Measurements from ENCODE around the gene CA12. TPM values are rescaled to one million over a fixed set of nuclear protein-coding genes. Genes with fewer than 3 reads are reported as not detected.

CA12 gene
- total RNA-seq, 2 donors from 2014 or later = 0.55 to 2.4 TPM

DNA sequence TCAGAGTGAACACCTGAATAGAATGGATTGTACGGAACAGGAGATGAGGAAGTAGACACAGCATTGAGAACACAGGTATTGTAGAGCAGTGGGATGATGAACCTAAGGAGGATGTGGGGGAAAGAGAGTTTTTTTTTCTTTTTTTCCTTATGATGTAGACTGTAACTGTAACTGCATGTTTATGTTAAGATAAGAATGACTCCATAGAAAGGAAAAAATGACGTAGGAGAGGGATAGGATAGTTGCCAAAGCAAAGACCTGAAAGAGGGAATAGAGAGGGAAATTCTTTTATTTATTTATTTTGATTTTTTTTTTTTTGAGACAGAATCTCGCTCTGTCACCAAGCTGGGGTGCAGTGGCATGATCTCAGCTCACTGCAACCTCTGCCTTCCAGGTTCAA, 71.0 kb downstream of the CA12 start:
- DNase-seq = no peak
- Mint-ChIP-seq H3K27me3 (ENCODE audit: low read depth) (no peaks in the 10 kb centered on the region), H3K4me3 (no peak overlapping the region), H3K27ac (no peak overlapping the region), H3K4me1 (ENCODE audit: low read depth) (no peaks in the 10 kb centered on the region), H3K36me3 (ENCODE audit: insufficient read depth in 2 of 2) (peaks cover 0 to 2% of the 10 kb centered on the region in 2 donors), H3K9me3 (no peaks in the 10 kb centered on the region)
- no peak for ATAC-seq (replicated peaks in 1 of 2)

DNA sequence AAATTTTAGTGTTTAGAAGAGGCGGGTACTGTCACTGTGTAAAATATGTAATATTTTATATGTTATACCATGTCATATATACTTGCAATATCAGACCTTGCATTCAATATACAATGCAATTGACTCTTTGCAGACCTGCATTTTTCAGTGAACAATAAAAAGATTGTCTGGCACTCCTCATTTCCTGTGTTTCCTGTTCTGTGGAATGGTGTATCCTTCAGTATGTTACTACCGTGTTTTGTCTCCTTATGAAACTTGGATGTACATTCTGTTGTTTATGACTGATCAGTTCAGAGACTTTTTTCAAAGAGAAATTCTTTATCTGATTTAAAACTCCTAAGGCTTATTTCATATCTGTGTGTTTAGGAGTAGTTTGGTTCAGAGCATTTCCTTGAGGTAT, 72.7 kb downstream of the CA12 start:
- no peaks in the 10 kb centered on the region for H3K9me3 Mint-ChIP-seq
- H3K4me1 Mint-ChIP-seq (ENCODE audit: low read depth) = no peaks in the 10 kb centered on the region
- peaks cover 0 to 2% of the 10 kb centered on the region in 2 donors for H3K36me3 Mint-ChIP-seq (ENCODE audit: insufficient read depth in 2 of 2)
- ATAC-seq (replicated peaks in 1 of 2) (no peak), DNase-seq (no peak)
- H3K4me3 Mint-ChIP-seq = no peak overlapping the region
- no peak overlapping the region for H3K27ac Mint-ChIP-seq
- H3K27me3 Mint-ChIP-seq (ENCODE audit: low read depth) = no peaks in the 10 kb centered on the region

DNA sequence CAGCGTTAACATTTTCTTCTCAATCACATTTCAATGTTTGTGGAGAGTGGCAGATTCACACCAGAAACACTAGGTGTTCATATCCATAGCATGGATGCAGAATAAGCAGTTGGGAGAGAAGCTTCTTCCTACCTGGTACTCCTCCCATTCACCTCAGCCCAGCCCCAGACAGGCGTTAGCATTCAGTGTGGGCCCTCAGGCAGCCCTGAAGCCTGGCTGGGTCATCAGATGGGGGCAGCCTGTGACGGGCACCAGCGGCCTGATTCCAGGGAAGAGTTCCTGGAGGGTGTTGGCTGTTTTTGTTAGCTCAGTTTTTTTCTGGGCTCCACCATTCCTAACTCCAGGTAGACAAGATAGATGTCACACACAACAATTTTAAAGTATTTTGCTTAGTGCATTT, 73.2 kb downstream of the CA12 start:
- no peak overlapping the region for H3K27ac Mint-ChIP-seq
- H3K27me3 Mint-ChIP-seq (ENCODE audit: low read depth) = no peaks in the 10 kb centered on the region
- DNase-seq (no peak), ATAC-seq (replicated peaks in 1 of 2) (no peak)
- H3K36me3 Mint-ChIP-seq (ENCODE audit: insufficient read depth in 2 of 2) = peaks cover 0 to 2% of the 10 kb centered on the region in 2 donors
- H3K9me3 Mint-ChIP-seq = no peaks in the 10 kb centered on the region
- no peaks in the 10 kb centered on the region for H3K4me1 Mint-ChIP-seq (ENCODE audit: low read depth)
- no peak overlapping the region for H3K4me3 Mint-ChIP-seq

DNA sequence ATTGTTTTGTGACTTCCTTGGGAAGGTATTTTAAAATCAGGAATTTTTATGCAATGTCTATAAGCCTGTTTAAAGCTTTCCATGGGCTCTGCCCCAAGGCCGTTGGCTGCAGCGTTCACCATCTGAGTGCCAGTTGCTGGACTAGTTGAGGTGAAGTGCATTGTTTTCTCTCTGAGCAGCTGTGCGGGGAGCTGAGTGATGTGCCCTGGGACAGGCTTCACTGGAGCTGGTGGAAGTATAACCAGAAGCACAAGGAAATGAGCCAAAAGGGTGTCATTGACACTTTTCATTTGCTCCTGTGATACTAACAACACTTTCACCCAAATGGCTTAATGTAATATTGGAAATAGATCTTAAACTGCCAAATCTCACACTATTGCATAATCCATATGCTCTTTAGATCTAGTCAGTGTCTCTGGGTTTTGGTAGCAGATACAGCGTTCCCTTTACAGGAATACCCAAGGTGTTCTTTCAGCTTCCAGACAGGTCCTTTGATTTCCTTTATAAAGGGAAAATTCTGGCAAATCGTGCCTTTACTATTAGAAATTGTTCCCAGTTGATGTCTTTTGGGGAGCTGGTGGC, 75.1 kb downstream of the CA12 start:
- Mint-ChIP-seq H3K9me3 (no peaks in the 10 kb centered on the region), H3K27me3 (ENCODE audit: low read depth) (no peaks in the 10 kb centered on the region)
- DNase-seq = no peak

DNA sequence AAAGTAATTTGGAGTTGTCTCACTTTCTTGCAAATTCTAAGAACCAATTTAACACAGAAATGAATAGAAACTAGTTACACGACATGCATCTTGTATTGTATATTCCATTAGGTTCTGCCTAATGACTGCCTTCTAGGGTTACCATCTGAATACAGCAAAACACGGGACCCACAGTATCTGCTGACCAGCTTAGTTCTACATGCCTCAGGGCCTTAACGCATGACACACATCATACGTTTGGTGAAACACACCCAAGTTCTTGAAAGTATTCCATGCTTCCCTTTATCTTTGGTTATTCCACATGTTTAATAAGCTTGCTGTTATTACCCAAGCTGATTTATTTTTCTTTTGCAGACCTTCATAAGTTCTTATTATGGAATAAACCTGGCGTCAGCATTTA, 76.4 kb downstream of the CA12 start:
- peaks cover 0 to 2% of the 10 kb centered on the region in 2 donors for H3K36me3 Mint-ChIP-seq (ENCODE audit: insufficient read depth in 2 of 2)
- no peaks in the 10 kb centered on the region for H3K4me1 Mint-ChIP-seq (ENCODE audit: low read depth)
- H3K27me3 Mint-ChIP-seq (ENCODE audit: low read depth) = no peaks in the 10 kb centered on the region
- DNase-seq (no peak), ATAC-seq (replicated peaks in 1 of 2) (no peak)
- H3K4me3 Mint-ChIP-seq = no peak overlapping the region
- H3K27ac Mint-ChIP-seq = no peak overlapping the region
- H3K9me3 Mint-ChIP-seq = no peaks in the 10 kb centered on the region

More for the DNA sequence above, 75.1 kb downstream of the CA12 start:
- no peak overlapping the region for H3K4me3 Mint-ChIP-seq
- no peaks in the 10 kb centered on the region for H3K4me1 Mint-ChIP-seq (ENCODE audit: low read depth)
- no peak overlapping the region for H3K27ac Mint-ChIP-seq
- peaks cover 0 to 2% of the 10 kb centered on the region in 2 donors for H3K36me3 Mint-ChIP-seq (ENCODE audit: insufficient read depth in 2 of 2)
- ATAC-seq (replicated peaks in 1 of 2) = no peak

DNA sequence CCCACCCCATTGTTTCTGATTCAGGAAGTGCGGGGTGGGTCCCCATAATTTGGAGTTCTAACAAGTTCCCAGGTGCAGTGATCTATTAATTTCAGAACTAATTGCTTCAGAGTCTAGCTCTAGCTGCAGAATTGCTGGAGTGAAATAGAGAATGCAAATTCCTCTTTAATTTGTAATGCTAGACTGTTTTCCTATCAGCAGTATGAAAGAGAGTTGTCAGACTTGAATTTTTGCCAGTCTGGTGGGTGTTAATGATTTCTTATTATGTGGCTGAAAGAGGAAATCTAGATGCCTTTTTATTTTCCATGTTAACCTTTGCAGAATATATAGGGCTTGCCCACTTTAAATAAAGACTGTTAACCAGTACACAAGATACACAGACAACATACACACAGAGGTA, 80.6 kb downstream of the CA12 start:
- no peak overlapping the region for H3K27ac Mint-ChIP-seq
- DNase-seq (no peak), ATAC-seq (replicated peaks in 1 of 2) (no peak)
- H3K9me3 Mint-ChIP-seq = no peaks in the 10 kb centered on the region
- H3K27me3 Mint-ChIP-seq (ENCODE audit: low read depth) = no peaks in the 10 kb centered on the region
- H3K4me3 Mint-ChIP-seq = no peak overlapping the region
- peaks cover 6% of the 10 kb centered on the region for H3K4me1 Mint-ChIP-seq (ENCODE audit: low read depth)
- peaks cover 0 to 4% of the 10 kb centered on the region in 2 donors for H3K36me3 Mint-ChIP-seq (ENCODE audit: insufficient read depth in 2 of 2)

DNA sequence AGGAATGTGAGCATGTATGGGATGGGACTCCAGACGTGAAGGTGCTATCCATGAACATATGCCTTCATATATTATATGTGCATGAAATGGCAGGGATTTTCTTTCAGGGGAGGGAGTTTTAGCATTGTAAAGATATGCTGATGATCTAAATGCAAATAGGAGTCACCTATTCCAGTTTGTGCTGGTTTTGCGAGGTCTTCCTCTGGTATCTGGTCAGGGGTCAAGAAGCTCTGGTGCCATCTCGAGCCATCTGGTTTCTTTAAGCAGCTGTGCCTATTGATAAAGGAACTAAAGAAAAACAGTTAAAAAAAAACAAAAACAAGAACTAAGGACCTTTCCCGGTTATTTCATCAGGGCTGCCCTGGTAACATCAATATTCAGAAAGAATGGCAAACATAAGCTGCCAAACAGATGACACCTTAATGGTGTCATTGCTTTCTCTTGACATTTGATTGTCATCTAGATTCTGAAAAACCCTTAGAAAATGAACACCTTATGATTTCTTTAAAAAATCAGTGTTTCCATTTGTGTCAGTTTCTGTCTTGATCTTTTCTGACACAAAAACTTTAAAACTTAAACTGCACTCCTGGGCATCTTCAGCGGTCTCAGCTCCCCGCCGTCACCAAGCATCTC, 81.6 kb downstream of the CA12 start:
- DNase-seq (no peak), ATAC-seq (replicated peaks in 1 of 2) (no peak)
- no peak overlapping the region for H3K27ac Mint-ChIP-seq
- peaks cover 10% of the 10 kb centered on the region for H3K4me1 Mint-ChIP-seq (ENCODE audit: low read depth)
- H3K9me3 Mint-ChIP-seq = no peaks in the 10 kb centered on the region
- no peak overlapping the region for H3K4me3 Mint-ChIP-seq
- no peaks in the 10 kb centered on the region for H3K27me3 Mint-ChIP-seq (ENCODE audit: low read depth)
- peaks cover 0 to 4% of the 10 kb centered on the region in 2 donors for H3K36me3 Mint-ChIP-seq (ENCODE audit: insufficient read depth in 2 of 2)

DNA sequence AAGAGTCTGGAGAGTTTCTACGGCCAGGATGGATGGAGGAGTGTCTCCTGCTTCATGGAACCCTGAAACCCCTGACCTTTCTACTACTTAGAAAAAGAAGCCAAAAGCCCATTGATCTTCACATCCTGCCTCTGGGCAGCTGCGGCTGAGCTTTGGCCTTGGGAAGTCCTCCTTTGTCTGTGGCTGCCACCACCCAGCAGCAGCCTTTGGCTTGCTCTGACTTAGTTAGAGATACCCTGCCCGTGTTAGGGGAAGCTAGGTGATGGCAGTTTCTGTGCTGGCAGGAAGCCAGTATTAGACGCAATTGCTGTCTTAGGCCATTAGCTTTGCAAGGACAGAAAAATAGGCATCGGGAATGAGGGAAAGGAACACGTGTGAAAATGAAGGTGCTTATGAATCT, 85.5 kb downstream of the CA12 start:
- H3K27me3 Mint-ChIP-seq (ENCODE audit: low read depth) = no peaks in the 10 kb centered on the region
- ATAC-seq (replicated peaks in 1 of 2) = no peak
- no peaks in the 10 kb centered on the region for H3K9me3 Mint-ChIP-seq
- H3K4me3 Mint-ChIP-seq = no peak overlapping the region
- DNase-seq = no peak
- H3K27ac Mint-ChIP-seq = no peak overlapping the region
- peaks cover 13% of the 10 kb centered on the region for H3K4me1 Mint-ChIP-seq (ENCODE audit: low read depth)
- peaks cover 0 to 4% of the 10 kb centered on the region in 2 donors for H3K36me3 Mint-ChIP-seq (ENCODE audit: insufficient read depth in 2 of 2)

DNA sequence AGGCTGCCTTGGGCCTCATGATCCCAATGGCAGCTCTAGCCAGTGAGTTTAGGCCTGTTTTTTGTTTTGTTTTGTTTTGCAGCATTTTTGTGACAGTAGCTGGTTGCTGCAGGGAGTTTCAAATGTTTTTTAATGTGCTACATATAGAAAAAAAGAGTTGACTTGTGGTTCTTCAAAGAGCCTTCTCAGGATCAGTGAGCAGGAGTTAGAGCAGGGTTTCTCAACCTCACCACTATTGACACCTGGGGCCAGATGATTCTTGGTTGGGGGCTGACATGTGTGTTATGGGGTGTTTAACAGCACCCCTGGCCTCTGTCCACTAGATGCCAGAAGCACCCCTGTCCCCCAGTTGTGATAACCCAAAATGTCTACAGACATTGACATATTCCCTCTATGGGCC, 86.3 kb downstream of the CA12 start:
- Mint-ChIP-seq H3K4me3 (no peak overlapping the region), H3K27me3 (ENCODE audit: low read depth) (no peaks in the 10 kb centered on the region), H3K4me1 (ENCODE audit: low read depth) (peaks cover 13% of the 10 kb centered on the region), H3K36me3 (ENCODE audit: insufficient read depth in 2 of 2) (peaks cover 0 to 4% of the 10 kb centered on the region in 2 donors), H3K27ac (no peak overlapping the region), H3K9me3 (no peaks in the 10 kb centered on the region)
- DNase-seq (no peak), ATAC-seq (replicated peaks in 1 of 2) (no peak)

DNA sequence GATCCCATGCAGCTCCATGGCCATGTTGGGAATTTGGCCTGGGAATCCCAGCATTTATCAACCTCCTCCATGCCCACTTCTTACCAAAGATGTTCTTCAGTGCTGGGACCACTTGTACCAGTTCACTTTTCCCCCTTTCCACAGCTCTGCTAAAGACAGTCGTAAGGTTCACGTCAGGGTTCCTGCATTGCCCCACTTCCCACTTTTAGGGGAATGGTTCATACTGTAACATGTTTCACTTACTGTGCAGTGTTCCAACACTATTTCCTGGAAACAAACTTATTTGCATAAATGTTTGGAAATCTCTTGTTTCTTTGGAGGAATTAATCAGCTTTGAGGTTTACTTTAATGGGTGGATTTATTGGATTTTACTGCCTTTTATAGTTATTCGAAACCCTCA, 87.3 kb downstream of the CA12 start:
- DNase-seq = no peak
- no peak for ATAC-seq (replicated peaks in 1 of 2)

DNA sequence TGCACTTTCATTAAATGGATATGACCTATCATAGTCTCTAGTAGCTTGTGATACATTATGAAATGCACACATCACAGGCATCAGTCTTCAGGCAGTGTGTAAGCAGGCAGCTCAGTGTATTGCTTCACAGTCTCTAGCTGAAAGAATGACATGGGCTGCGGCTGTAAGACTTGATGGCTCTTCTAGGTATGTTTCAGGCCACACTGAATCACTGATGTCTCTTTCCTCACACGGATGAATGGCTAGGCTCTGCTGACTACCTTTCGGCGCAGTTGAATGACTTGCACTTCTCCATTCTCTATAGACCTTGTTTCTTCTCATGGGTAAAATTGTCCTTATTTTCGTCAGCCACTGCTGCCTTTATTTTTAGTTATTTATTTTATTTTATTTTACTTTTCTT, 88.9 kb downstream of the CA12 start:
- DNase-seq = no peak
- ATAC-seq (replicated peaks in 1 of 2) = no peak
- Mint-ChIP-seq H3K9me3 (no peaks in the 10 kb centered on the region), H3K4me1 (ENCODE audit: low read depth) (peaks cover 19% of the 10 kb centered on the region), H3K36me3 (ENCODE audit: insufficient read depth in 2 of 2) (peaks cover 0 to 4% of the 10 kb centered on the region in 2 donors), H3K4me3 (no peak overlapping the region), H3K27ac (no peak overlapping the region), H3K27me3 (ENCODE audit: low read depth) (no peaks in the 10 kb centered on the region)

More for the DNA sequence above, 87.3 kb downstream of the CA12 start:
- Mint-ChIP-seq H3K27ac (no peak overlapping the region), H3K4me3 (no peak overlapping the region), H3K4me1 (ENCODE audit: low read depth) (peaks cover 13% of the 10 kb centered on the region), H3K27me3 (ENCODE audit: low read depth) (no peaks in the 10 kb centered on the region), H3K9me3 (no peaks in the 10 kb centered on the region), H3K36me3 (ENCODE audit: insufficient read depth in 2 of 2) (peaks cover 0 to 4% of the 10 kb centered on the region in 2 donors)

DNA sequence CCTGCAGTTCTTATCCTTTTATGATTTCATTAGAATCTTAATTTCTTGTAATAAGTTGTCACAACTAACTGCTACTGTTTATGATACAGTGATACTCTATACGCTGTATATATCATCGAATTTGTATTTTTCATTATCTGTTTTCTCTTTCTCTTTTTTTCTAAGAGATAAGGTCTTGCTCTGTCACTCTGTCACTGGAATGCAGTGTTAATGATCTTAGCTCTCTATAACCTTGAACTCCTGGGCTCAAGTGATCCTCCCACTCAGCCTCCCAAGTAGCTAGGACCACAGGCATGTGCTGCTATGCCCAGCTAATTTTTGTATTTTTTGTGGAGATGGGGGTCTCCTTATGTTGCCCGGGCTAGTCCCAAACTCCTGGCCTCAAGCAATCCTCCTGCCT, 89.4 kb downstream of the CA12 start:
- Mint-ChIP-seq H3K27ac (no peak overlapping the region), H3K4me1 (ENCODE audit: low read depth) (peaks cover 19% of the 10 kb centered on the region), H3K9me3 (no peaks in the 10 kb centered on the region), H3K36me3 (ENCODE audit: insufficient read depth in 2 of 2) (peaks cover 0 to 4% of the 10 kb centered on the region in 2 donors), H3K4me3 (no peak overlapping the region), H3K27me3 (ENCODE audit: low read depth) (no peaks in the 10 kb centered on the region)
- no peak for ATAC-seq (replicated peaks in 1 of 2)
- no peak for DNase-seq

DNA sequence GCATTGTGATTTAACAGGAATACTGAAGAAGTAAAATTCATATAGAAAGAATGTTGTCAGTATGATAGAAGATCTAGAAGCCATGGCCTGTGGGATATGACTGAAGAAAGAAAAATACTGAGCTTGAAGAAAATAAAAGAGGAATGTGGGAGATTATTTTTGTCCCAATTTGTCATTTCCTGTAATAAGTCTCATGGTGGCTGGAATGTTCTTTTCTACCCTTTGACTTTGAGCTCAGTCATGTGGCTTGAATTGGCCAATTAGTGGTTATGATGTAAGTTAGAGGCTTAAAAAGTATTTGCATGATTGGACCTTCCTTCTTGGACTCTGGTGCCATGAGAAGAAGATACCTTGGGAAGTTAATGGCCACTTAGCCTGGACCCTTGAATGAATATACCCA, 90.1 kb downstream of the CA12 start:
- no peaks in the 10 kb centered on the region for H3K9me3 Mint-ChIP-seq
- no peak for ATAC-seq (replicated peaks in 1 of 2)
- no peaks in the 10 kb centered on the region for H3K27me3 Mint-ChIP-seq (ENCODE audit: low read depth)
- no peak overlapping the region for H3K4me3 Mint-ChIP-seq
- H3K27ac Mint-ChIP-seq = no peak overlapping the region
- no peak for DNase-seq
- H3K4me1 Mint-ChIP-seq (ENCODE audit: low read depth) = peaks cover 17% of the 10 kb centered on the region
- H3K36me3 Mint-ChIP-seq (ENCODE audit: insufficient read depth in 2 of 2) = peaks cover 0 to 1% of the 10 kb centered on the region in 2 donors

Data from activated T-cell treated with anti-CD3 and anti-CD28 coated beads, Interleukin-2, amount 50 U/mL, for 72 hours (primary cell).